Effector memory CD4-positive, alpha-beta T cell (primary cell): ENCODE measurements around the gene SPATA3.
"Not testable (repeated sequence)": the region's sequence is repeated elsewhere in the genome, so short reads cannot be mapped to it uniquely, and the experiment has no call there.

Experiments used
- DNase-seq, 3 donors: peaks; one replicate each; pipeline ENCODE4 v3.0.0-alpha.2; 2020
- H3K27ac ChIP-seq: 2 replicates; pipeline ENCODE4 v1.7.0; 2013; ENCODE audit warnings: mild to moderate bottlenecking, low read length, moderate library complexity; ENCODE audit not compliant: insufficient read depth, poor library complexity, severe bottlenecking
- H3K27me3 ChIP-seq: replicated peaks from 2 replicates; pipeline ENCODE4 v1.7.0; 2013; ENCODE audit warnings: mild to moderate bottlenecking, low read length; ENCODE audit not compliant: insufficient read depth, control insufficient read depth, poor library complexity, severe bottlenecking
- H3K36me3 ChIP-seq: 2 replicates; pipeline ENCODE4 v1.7.0; 2013; ENCODE audit warnings: mild to moderate bottlenecking, low read length, moderate library complexity; ENCODE audit not compliant: control insufficient read depth, insufficient read depth
- H3K4me1 ChIP-seq: 2 replicates; pipeline ENCODE4 v1.7.0; 2013; ENCODE audit warnings: low read length, mild to moderate bottlenecking; ENCODE audit not compliant: control insufficient read depth, insufficient read depth, poor library complexity, severe bottlenecking
- H3K4me3 ChIP-seq: 2 replicates; pipeline ENCODE4 v1.7.0; 2013; ENCODE audit warnings: low read length, low read depth, mild to moderate bottlenecking; ENCODE audit not compliant: insufficient read depth, poor library complexity, severe bottlenecking
- H3K9me3 ChIP-seq: 2 replicates; pipeline ENCODE4 v1.7.0; 2013; ENCODE audit warnings: mild to moderate bottlenecking, low read length, moderate library complexity; ENCODE audit not compliant: control insufficient read depth

SPATA3 gene

GRCh38 chr2:231017231-231017598 lies 21.3 kb downstream of the SPATA3 start:
- no peak overlapping the region for H3K4me3 ChIP-seq
- H3K4me1 ChIP-seq, result no peaks in the 10 kb centered on the region
- no peaks in the 10 kb centered on the region for H3K9me3 ChIP-seq
- DNase-seq, result no peak
- H3K27me3 ChIP-seq, result no peaks in the 10 kb centered on the region
- no peaks in the 10 kb centered on the region for H3K36me3 ChIP-seq
- H3K27ac ChIP-seq, result no peak overlapping the region

GRCh38 chr2:231018184-231018583 lies 22.3 kb downstream of the SPATA3 start:
- Histone ChIP-seq H3K27me3 (no peaks in the 10 kb centered on the region), H3K4me3 (no peak overlapping the region), H3K27ac (no peak overlapping the region), H3K36me3 (no peaks in the 10 kb centered on the region), H3K4me1 (no peaks in the 10 kb centered on the region), H3K9me3 (no peaks in the 10 kb centered on the region)
- no peak for DNase-seq

GRCh38 chr2:231025059-231025458 lies 29.1 kb downstream of the SPATA3 start:
- not testable (repeated sequence) for H3K27me3 ChIP-seq, H3K36me3 ChIP-seq, DNase-seq, H3K9me3 ChIP-seq, H3K4me3 ChIP-seq, H3K4me1 ChIP-seq, H3K27ac ChIP-seq

- no peaks in the 10 kb centered on the region for H3K36me3 ChIP-seq
- no peaks in the 10 kb centered on the region for H3K9me3 ChIP-seq
- H3K27ac ChIP-seq, result no peak overlapping the region
- no peaks in the 10 kb centered on the region for H3K27me3 ChIP-seq
- no peaks in the 10 kb centered on the region for H3K4me1 ChIP-seq
- no peak for DNase-seq
- no peak overlapping the region for H3K4me3 ChIP-seq
Observed at GRCh38 chr2:231028889-231029288, 33.0 kb downstream of the SPATA3 start.

- Histone ChIP-seq H3K9me3 (no peaks in the 10 kb centered on the region), H3K4me1 (no peaks in the 10 kb centered on the region), H3K27me3 (no peaks in the 10 kb centered on the region), H3K36me3 (no peaks in the 10 kb centered on the region), H3K27ac (no peak overlapping the region), H3K4me3 (no peak overlapping the region)
- no peak for DNase-seq
Observed at GRCh38 chr2:231029563-231029962, 33.6 kb downstream of the SPATA3 start.

- H3K4me1 ChIP-seq, result no peaks in the 10 kb centered on the region
- H3K9me3 ChIP-seq, result no peaks in the 10 kb centered on the region
- no peak for DNase-seq
- H3K27me3 ChIP-seq, result no peaks in the 10 kb centered on the region
- H3K36me3 ChIP-seq, result no peaks in the 10 kb centered on the region
- H3K4me3 ChIP-seq, result no peak overlapping the region
- H3K27ac ChIP-seq, result no peak overlapping the region
Observed at GRCh38 chr2:231030725-231031124, 34.8 kb downstream of the SPATA3 start.

GRCh38 chr2:231032575-231033140 lies 36.7 kb downstream of the SPATA3 start:
- no peak for DNase-seq
- Histone ChIP-seq H3K4me1 (no peaks in the 10 kb centered on the region), H3K9me3 (no peaks in the 10 kb centered on the region), H3K27ac (no peak overlapping the region), H3K4me3 (no peak overlapping the region), H3K27me3 (peaks cover 10% of the 10 kb centered on the region), H3K36me3 (no peaks in the 10 kb centered on the region)

GRCh38 chr2:231033147-231034132 lies 37.5 kb downstream of the SPATA3 start:
- H3K36me3 ChIP-seq, result no peaks in the 10 kb centered on the region
- peaks cover 13% of the 10 kb centered on the region for H3K27me3 ChIP-seq
- no peak overlapping the region for H3K27ac ChIP-seq
- no peaks in the 10 kb centered on the region for H3K4me1 ChIP-seq
- no peak for DNase-seq
- no peaks in the 10 kb centered on the region for H3K9me3 ChIP-seq
- H3K4me3 ChIP-seq, result no peak overlapping the region

GRCh38 chr2:231034291-231034882 lies 38.5 kb downstream of the SPATA3 start:
- no peak for DNase-seq
- H3K9me3 ChIP-seq, result no peaks in the 10 kb centered on the region
- no peaks in the 10 kb centered on the region for H3K36me3 ChIP-seq
- peaks cover 19% of the 10 kb centered on the region for H3K27me3 ChIP-seq
- no peak overlapping the region for H3K27ac ChIP-seq
- H3K4me1 ChIP-seq, result no peaks in the 10 kb centered on the region
- no peak overlapping the region for H3K4me3 ChIP-seq

GRCh38 chr2:231036131-231036530 lies 40.2 kb downstream of the SPATA3 start:
- Histone ChIP-seq H3K4me3 (no peak overlapping the region), H3K36me3 (no peaks in the 10 kb centered on the region), H3K9me3 (no peaks in the 10 kb centered on the region), H3K4me1 (no peaks in the 10 kb centered on the region), H3K27me3 (peaks cover 27% of the 10 kb centered on the region), H3K27ac (no peak overlapping the region)
- DNase-seq, result no peak
